ENCODE measurements around the gene SHQ1. TPM values are rescaled to one million over a fixed set of nuclear protein-coding genes. Genes with fewer than 3 reads are reported as not detected.

SHQ1 gene
- total RNA-seq, 1 experiment from 2014 or later = 24.8 TPM

- intact Hi-C loops (cut with micrococcal nuclease; ENCODE audit: unreplicated experiment) = no loop called here
- no peaks in the 10 kb centered on the region for H4K20me1 ChIP-seq (ENCODE audit: insufficient read depth)
- H3K36me3 ChIP-seq (ENCODE audit: low read depth) = no peaks in the 10 kb centered on the region
- H3K9me2 ChIP-seq (ENCODE audit: insufficient read depth) = no peaks in the 10 kb centered on the region
- no peak overlapping the region for H3K4me2 ChIP-seq
- ChIA-PET POLR2A (ENCODE audit: unreplicated experiment) (interaction anchor here (0.6 kb wide), 1 partner anchor 507 kb away, joined by 4 read pairs; no protein-coding TSS in a partner anchor), CTCF (no interaction called here)
- no peaks in the 10 kb centered on the region for H3F3A ChIP-seq (ENCODE audit: insufficient read depth, low read depth)
- no peaks in the 10 kb centered on the region for H3K9me3 ChIP-seq (ENCODE audit: insufficient read depth, low read depth)
- no peaks in the 10 kb centered on the region for H3K27me3 ChIP-seq (ENCODE audit: insufficient read depth, low read depth)
- no peaks in the 10 kb centered on the region for H3K79me2 ChIP-seq (ENCODE audit: low read depth)
- no TSS peak for BruUV-seq (replicated peaks)
- no peak for DNase-seq
- TF ChIP-seq EZH2 (IDR thresholded peaks at IDR 0.05; ENCODE audit: low read depth) = no peak
- TF ChIP-seq CTCF (conservative IDR thresholded peaks at IDR 0.05) = no peak
- H3K4me3 ChIP-seq = no peak overlapping the region
- no peak overlapping the region for H2AFZ ChIP-seq
- H3K4me1 ChIP-seq (replicated peaks; ENCODE audit: insufficient read depth) = no peaks in the 10 kb centered on the region
- H3K27ac ChIP-seq = no peak overlapping the region
These were observed 43.9 kb downstream of the SHQ1 start for GRCh38 chr3:72804361-72804760.

GRCh38 chr3:72803573-72803972 lies 44.7 kb downstream of the SHQ1 start:
- POLR2A ChIA-PET (ENCODE audit: unreplicated experiment) = interaction anchor here (0.6 kb wide), 1 partner anchor 79 kb away, joined by 8 read pairs; no protein-coding TSS in a partner anchor
- CTCF ChIA-PET = no interaction called here

GRCh38 chr3:72802001-72802400 lies 46.2 kb downstream of the SHQ1 start:
- no peaks in the 10 kb centered on the region for H3K9me3 ChIP-seq (ENCODE audit: insufficient read depth, low read depth)
- no peaks in the 10 kb centered on the region for H3K79me2 ChIP-seq (ENCODE audit: low read depth)
- no peak overlapping the region for H3K27ac ChIP-seq
- H3K4me3 ChIP-seq = no peak overlapping the region
- POLR2A ChIA-PET (ENCODE audit: unreplicated experiment) = no interaction called here
- DNase-seq = no peak
- no peak overlapping the region for H3K4me2 ChIP-seq
- TF ChIP-seq CTCF (conservative IDR thresholded peaks at IDR 0.05) (no peak), EZH2 (IDR thresholded peaks at IDR 0.05; ENCODE audit: low read depth) (no peak)
- no TSS peak for BruUV-seq (replicated peaks)
- CTCF ChIA-PET = no interaction called here
- H2AFZ ChIP-seq = no peak overlapping the region
- H3K9me2 ChIP-seq (ENCODE audit: insufficient read depth) = no peaks in the 10 kb centered on the region
- H4K20me1 ChIP-seq (ENCODE audit: insufficient read depth) = no peaks in the 10 kb centered on the region
- no peaks in the 10 kb centered on the region for H3F3A ChIP-seq (ENCODE audit: insufficient read depth, low read depth)
- intact Hi-C loops (cut with micrococcal nuclease; ENCODE audit: unreplicated experiment) = no loop called here
- no peaks in the 10 kb centered on the region for H3K27me3 ChIP-seq (ENCODE audit: insufficient read depth, low read depth)
- no peaks in the 10 kb centered on the region for H3K4me1 ChIP-seq (replicated peaks; ENCODE audit: insufficient read depth)
- H3K36me3 ChIP-seq (ENCODE audit: low read depth) = no peaks in the 10 kb centered on the region

More at GRCh38 chr3:72803573-72803972, 44.7 kb downstream of the SHQ1 start:
- Histone ChIP-seq H2AFZ (no peak overlapping the region), H3K4me2 (no peak overlapping the region), H4K20me1 (ENCODE audit: insufficient read depth) (no peaks in the 10 kb centered on the region), H3K4me1 (replicated peaks; ENCODE audit: insufficient read depth) (no peaks in the 10 kb centered on the region), H3K27me3 (ENCODE audit: insufficient read depth, low read depth) (no peaks in the 10 kb centered on the region), H3K9me2 (ENCODE audit: insufficient read depth) (no peaks in the 10 kb centered on the region), H3K79me2 (ENCODE audit: low read depth) (no peaks in the 10 kb centered on the region), H3F3A (ENCODE audit: insufficient read depth, low read depth) (no peaks in the 10 kb centered on the region), H3K27ac (no peak overlapping the region), H3K4me3 (no peak overlapping the region), H3K36me3 (ENCODE audit: low read depth) (no peaks in the 10 kb centered on the region), H3K9me3 (ENCODE audit: insufficient read depth, low read depth) (no peaks in the 10 kb centered on the region)
- intact Hi-C loops (cut with micrococcal nuclease; ENCODE audit: unreplicated experiment) = no loop called here
- DNase-seq = no peak
- no TSS peak for BruUV-seq (replicated peaks)
- no peak for TF ChIP-seq CTCF (conservative IDR thresholded peaks at IDR 0.05)
- no peak for TF ChIP-seq EZH2 (IDR thresholded peaks at IDR 0.05; ENCODE audit: low read depth)
